GM06990 (cell line): Measurements from ENCODE around the gene ZNF554.

Experiments
- DNase-seq: peaks from one replicate; pipeline ENCODE4 v3.0.0-alpha.2; 2011; ENCODE audit not compliant: insufficient read length; ENCODE audit errors: extremely low read depth
- H3K27me3 ChIP-seq: replicated peaks from 2 replicates; pipeline ENCODE4 v1.6.0; 2011; ENCODE audit warnings: low read length; ENCODE audit not compliant: control insufficient read depth, insufficient read depth
- H3K36me3 ChIP-seq: 2 replicates; pipeline ENCODE4 v1.5.1; 2011; ENCODE audit warnings: low read length; ENCODE audit not compliant: control insufficient read depth, insufficient read depth
- H3K4me3 ChIP-seq: replicated peaks from 2 replicates; pipeline ENCODE4 v1.5.1; 2011; ENCODE audit warnings: low read depth, mild to moderate bottlenecking, control low read depth, low read length
- TF ChIP-seq, protein P1 (sequence below): IDR thresholded peaks from 2 replicates; pipeline ENCODE4 v1.5.1; 2011; ENCODE audit warnings: low read length, control low read depth, mild to moderate bottlenecking, inconsistent platforms; ENCODE audit not compliant: insufficient read depth, poor library complexity, severe bottlenecking

ZNF554 gene

DNA sequence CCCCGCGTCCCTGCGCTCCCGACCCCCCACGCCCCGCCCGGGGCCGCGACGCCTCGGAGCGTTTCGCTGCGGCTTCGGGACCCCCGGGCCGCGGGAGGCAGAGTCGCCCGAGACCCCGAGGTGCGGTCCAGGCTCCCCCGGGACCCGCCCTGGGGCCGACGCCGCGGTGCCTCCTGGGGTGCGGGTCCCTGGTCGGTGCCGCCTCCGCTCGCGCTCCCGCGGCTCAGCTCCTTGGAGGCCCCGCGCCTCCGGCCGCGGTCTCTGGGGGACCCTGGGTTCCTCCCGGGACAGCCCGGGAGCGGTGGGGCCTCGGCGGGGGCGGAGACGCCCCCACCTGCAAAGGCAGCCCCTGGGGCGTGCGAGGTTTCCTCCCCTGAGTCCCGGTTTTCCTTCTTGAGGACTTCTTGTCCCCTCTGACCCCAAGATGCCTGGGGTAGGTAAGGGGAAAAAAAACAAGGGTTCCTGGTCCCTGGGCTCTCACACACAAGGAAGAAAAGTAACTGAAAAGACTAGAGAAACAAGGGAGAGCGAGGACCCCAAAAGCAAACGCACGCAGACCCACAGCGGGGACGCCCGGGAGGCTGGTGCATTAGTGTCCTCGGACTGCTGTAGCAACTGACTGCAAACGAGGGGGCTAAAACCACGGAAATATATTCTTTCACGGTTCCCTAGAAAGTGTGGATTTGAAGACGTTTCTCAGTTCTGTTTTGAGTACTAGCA is 22.3 kb downstream of the ZNF554 start:
- TF ChIP-seq, protein P1, sequence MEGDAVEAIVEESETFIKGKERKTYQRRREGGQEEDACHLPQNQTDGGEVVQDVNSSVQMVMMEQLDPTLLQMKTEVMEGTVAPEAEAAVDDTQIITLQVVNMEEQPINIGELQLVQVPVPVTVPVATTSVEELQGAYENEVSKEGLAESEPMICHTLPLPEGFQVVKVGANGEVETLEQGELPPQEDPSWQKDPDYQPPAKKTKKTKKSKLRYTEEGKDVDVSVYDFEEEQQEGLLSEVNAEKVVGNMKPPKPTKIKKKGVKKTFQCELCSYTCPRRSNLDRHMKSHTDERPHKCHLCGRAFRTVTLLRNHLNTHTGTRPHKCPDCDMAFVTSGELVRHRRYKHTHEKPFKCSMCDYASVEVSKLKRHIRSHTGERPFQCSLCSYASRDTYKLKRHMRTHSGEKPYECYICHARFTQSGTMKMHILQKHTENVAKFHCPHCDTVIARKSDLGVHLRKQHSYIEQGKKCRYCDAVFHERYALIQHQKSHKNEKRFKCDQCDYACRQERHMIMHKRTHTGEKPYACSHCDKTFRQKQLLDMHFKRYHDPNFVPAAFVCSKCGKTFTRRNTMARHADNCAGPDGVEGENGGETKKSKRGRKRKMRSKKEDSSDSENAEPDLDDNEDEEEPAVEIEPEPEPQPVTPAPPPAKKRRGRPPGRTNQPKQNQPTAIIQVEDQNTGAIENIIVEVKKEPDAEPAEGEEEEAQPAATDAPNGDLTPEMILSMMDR = no peak
- DNase-seq = no peak
- Histone ChIP-seq H3K4me3 (peak overlapping the region; percentile 71), H3K27me3 (no peaks in the 10 kb centered on the region), H3K36me3 (no peaks in the 10 kb centered on the region)

DNA sequence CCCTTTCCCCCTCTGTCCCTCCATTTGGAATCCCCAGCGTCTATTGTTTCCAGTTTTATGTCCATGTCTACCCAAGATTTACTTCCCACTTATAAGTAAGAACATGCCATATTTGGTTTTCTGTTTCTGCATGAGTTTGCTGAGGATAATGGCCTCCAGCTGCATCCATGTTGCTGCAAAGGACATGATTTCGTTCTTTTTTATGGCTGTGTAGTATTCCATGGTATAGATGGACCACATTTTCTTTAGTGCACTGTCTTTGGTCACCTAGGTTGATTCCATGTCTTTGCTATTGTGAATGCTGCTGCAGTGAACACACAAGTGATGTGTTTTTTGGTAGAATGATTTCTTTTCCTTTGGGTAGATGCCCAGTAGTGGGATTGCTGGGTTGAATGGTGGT is 25.4 kb downstream of the ZNF554 start:
- no peaks in the 10 kb centered on the region for H3K36me3 ChIP-seq
- DNase-seq = no peak
- H3K4me3 ChIP-seq = no peak overlapping the region
- TF ChIP-seq, protein P1 = no peak
- no peaks in the 10 kb centered on the region for H3K27me3 ChIP-seq

DNA sequence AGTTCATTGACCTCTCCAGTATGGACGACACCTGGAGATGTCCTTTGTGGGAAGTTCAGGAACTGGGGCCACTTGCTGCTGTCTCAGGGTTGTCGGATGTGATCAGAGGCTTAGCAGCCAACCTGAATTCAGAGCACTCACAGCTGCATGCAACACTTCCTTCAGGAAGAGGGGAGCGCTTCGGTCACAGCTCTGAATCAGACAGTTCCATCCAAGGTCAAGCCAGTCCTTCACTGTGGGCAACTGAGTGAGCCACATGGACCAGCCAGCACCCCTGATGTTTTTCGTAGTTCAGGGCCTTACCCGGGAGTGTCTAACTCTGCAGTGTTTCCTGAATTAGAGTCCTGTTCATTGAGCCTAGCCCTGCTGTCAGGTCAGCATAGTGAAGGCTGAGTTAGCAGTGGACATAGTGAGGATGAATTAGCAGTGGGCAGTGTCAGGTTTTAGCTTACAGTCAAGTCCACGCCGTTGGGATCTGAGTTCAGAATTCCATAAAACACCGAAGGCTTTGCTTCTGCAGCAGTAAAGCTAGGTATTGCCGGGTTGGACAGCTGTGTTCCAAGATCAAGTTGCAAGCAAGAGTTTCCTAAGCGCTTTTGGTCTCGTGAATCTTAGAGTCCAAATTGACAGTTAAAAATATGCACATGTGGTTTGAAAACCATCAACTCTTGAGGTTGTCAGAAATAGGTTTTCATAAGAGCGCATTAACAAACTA is 26.7 kb downstream of the ZNF554 start:
- DNase-seq = no peak
- H3K27me3 ChIP-seq = no peaks in the 10 kb centered on the region
- TF ChIP-seq, protein P1 = no peak
- H3K4me3 ChIP-seq = no peak overlapping the region
- no peaks in the 10 kb centered on the region for H3K36me3 ChIP-seq

DNA sequence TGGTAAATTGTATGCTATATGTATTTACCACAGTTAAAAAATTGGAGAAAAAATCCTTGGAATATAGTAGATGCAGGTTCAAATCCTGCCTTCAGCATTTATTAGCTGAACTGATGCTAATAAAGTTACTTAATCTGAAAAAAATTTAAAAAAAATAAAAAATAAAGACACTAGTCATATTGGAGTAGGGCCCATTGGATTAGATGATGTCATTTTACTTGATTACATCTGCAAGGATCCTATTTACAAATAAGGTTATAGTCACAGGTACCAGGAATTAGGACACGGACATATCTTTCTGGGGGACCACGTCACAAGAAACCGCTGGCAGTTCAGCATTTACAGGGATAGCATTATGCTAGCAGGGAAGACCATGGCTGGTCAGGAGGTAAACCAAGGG is 27.8 kb downstream of the ZNF554 start:
- TF ChIP-seq, protein P1 = no peak
- DNase-seq = no peak
- H3K36me3 ChIP-seq = peaks cover under 1% of the 10 kb centered on the region
- H3K27me3 ChIP-seq = no peaks in the 10 kb centered on the region
- H3K4me3 ChIP-seq = no peak overlapping the region

DNA sequence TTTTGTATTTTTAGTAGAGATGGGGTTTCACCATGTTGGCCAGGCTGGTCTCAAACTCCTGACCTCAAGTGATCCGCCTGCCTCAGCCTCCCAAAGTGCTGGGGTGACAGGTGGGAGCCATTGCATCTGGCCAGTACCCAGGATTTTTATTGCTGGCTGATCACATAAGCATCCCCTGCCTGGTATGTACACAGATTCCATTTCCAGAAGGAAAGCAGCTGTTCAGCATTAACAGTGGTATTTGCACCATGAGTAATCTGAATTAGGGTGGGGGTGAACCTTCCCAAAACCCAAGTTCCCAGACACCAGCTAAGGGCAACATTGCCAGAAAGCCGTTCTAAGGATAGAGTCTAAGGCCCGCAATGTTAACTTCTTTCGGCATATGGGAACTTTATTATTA is 28.9 kb downstream of the ZNF554 start:
- no peak for DNase-seq
- Histone ChIP-seq H3K27me3 (no peaks in the 10 kb centered on the region), H3K36me3 (peaks cover 10% of the 10 kb centered on the region), H3K4me3 (no peak overlapping the region)
- TF ChIP-seq, protein P1 = no peak
